Lower leg skin (tissue), 4 donors: ENCODE results near the gene ACOT13. TPM values are rescaled to one million over a fixed set of nuclear protein-coding genes. Genes with fewer than 3 reads are reported as not detected.

ENCODE experiments used
- DNase-seq, 2 donors: peaks; one replicate each; pipeline ENCODE4 v3.0.0-alpha.2; 2019; ENCODE audit warnings: low spot score in 2 of 2
- H3K4me3 ChIP-seq: fragments of 200-600 bp; sonication (generic); 2 replicates; pipeline ENCODE4 v1.5.1; 2017; ENCODE audit warnings: mild to moderate bottlenecking, low read depth; ENCODE audit not compliant: poor library complexity, severe bottlenecking
- POLR2A ChIP-seq, 2 donors: fragments of 450-650 bp; IDR thresholded peaks; one replicate each; pipeline ENCODE4 v1.6.1; 2016 to 2017; ENCODE audit warnings: antibody characterized with exemption in 2 of 2, mild to moderate bottlenecking in 1 of 2, moderate library complexity in 1 of 2
- WGBS, 2 donors: methylation state at CpG; one replicate each; pipeline ENCODE4 v1.1.5; 2018; 5-methylcytosine and 5-hydroxymethylcytosine counted together
- intact Hi-C: fragments of 100-400 bp; cut with DNase I; formaldehyde crosslinking; loops from one replicate; pipeline ENCODE4 v1.15.0; 2023; ENCODE audit warnings: low total_unique reads
- total RNA-seq, 4 donors: library from RNA; depleted of rRNA; stranded (reverse); fragments of >200 nt; gene quantifications; one replicate each; pipeline ENCODE4 v1.1.0, GENCODE V29; 2016
- TF ChIP-seq, protein P1 (sequence below), 3 donors: fragments of 450-650 bp; IDR thresholded peaks; one replicate each; pipeline ENCODE4 v1.5.1; 2016; ENCODE audit warnings: antibody characterized with exemption in 3 of 3, mild to moderate bottlenecking in 3 of 3, moderate library complexity in 2 of 3

ACOT13 gene
- total RNA-seq, 4 donors from 2014 or later, result 4.6 to 22.6 (median 10.6) TPM

- DNase-seq, result no peak
- no peak for TF ChIP-seq POLR2A (IDR thresholded peaks at IDR 0.05)
- TF ChIP-seq, protein P1, sequence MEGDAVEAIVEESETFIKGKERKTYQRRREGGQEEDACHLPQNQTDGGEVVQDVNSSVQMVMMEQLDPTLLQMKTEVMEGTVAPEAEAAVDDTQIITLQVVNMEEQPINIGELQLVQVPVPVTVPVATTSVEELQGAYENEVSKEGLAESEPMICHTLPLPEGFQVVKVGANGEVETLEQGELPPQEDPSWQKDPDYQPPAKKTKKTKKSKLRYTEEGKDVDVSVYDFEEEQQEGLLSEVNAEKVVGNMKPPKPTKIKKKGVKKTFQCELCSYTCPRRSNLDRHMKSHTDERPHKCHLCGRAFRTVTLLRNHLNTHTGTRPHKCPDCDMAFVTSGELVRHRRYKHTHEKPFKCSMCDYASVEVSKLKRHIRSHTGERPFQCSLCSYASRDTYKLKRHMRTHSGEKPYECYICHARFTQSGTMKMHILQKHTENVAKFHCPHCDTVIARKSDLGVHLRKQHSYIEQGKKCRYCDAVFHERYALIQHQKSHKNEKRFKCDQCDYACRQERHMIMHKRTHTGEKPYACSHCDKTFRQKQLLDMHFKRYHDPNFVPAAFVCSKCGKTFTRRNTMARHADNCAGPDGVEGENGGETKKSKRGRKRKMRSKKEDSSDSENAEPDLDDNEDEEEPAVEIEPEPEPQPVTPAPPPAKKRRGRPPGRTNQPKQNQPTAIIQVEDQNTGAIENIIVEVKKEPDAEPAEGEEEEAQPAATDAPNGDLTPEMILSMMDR (IDR thresholded peaks at IDR 0.05), result no peak
- WGBS, 2 donors, result 70 to 71% methylated on average over 4 of the region's 4 CpGs
- no peak overlapping the region for H3K4me3 ChIP-seq
- intact Hi-C loops, result no loop called here
Observed at GRCh38 chr6:24644377-24644776, 22.5 kb upstream of the ACOT13 start.

- WGBS, 2 donors, result 54 to 59% methylated on average over 8 of the region's 8 CpGs
- DNase-seq, result no peak
- no peak overlapping the region for H3K4me3 ChIP-seq
- TF ChIP-seq POLR2A (IDR thresholded peaks at IDR 0.05), result no peak
- TF ChIP-seq, protein P1 (IDR thresholded peaks at IDR 0.05), result no peak
- intact Hi-C loops, result no loop called here
Observed at GRCh38 chr6:24646771-24647170, 20.1 kb upstream of the ACOT13 start.

GRCh38 chr6:24648276-24648675 lies 18.6 kb upstream of the ACOT13 start:
- no peak overlapping the region for H3K4me3 ChIP-seq
- 95 to 98% methylated on average over 5 of the region's 5 CpGs for WGBS, 2 donors
- intact Hi-C loops, result no loop called here
- no peak for TF ChIP-seq POLR2A (IDR thresholded peaks at IDR 0.05)
- TF ChIP-seq, protein P1 (IDR thresholded peaks at IDR 0.05), result no peak
- DNase-seq, result no peak

DNA sequence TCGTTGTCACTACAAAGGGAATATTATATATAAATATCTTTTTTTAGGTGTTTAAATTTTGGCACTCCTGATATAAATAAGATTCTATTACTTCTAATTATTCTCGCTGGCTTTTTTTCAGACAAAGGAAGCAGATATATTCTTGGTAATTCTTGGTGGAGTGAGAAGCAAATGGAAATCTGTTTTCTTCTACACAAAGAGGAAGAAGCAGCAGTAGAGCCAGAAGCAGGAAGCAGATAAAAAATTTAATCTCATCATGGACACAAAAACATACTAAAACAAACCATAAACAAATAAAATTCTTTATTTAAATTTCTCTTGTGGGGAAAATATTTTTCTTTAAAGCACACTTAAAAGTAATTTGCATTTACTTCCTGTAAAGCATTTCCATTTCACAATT lies 17.2 kb upstream of the ACOT13 start:
- intact Hi-C loops, result no loop called here
- no peak for DNase-seq

GRCh38 chr6:24650365-24650764 lies 16.5 kb upstream of the ACOT13 start:
- 46 to 54% methylated on average over 3 of the region's 3 CpGs for WGBS, 2 donors
- intact Hi-C loops, result no loop called here
- no peak for DNase-seq
- no peak overlapping the region for H3K4me3 ChIP-seq
- TF ChIP-seq, protein P1 (IDR thresholded peaks at IDR 0.05), result no peak
- no peak for TF ChIP-seq POLR2A (IDR thresholded peaks at IDR 0.05)

More for the DNA sequence above, 17.2 kb upstream of the ACOT13 start:
- 81 to 83% methylated on average over 2 of the region's 2 CpGs for WGBS, 2 donors
- H3K4me3 ChIP-seq, result no peak overlapping the region
- TF ChIP-seq POLR2A (IDR thresholded peaks at IDR 0.05), result no peak
- TF ChIP-seq, protein P1 (IDR thresholded peaks at IDR 0.05), result no peak

DNA sequence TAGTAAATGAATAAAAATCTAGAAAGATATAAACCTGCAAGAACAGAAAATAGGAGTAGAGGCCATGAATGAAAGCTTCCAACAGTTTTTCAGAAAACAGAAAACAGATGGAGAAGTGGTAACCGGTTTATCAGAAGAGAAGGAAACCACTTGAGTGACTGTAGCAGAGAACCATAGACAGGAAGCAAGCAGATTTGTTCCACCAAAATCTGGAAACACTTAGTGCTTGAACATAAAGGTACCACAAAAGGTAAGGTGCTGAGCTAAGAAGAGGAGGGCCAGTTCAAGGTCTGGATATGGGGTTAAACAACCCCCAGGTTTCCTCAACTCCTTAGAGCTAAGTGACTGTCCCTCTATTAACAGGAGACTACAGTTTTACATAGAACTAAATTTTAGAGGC lies 11.7 kb upstream of the ACOT13 start:
- WGBS, 2 donors, result 55 to 87% methylated on average over 1 of the region's 1 CpG
- DNase-seq, result no peak
- intact Hi-C loops, result no loop called here
- H3K4me3 ChIP-seq, result no peak overlapping the region
- TF ChIP-seq, protein P1 (IDR thresholded peaks at IDR 0.05), result no peak
- no peak for TF ChIP-seq POLR2A (IDR thresholded peaks at IDR 0.05)
